ENCODE measurements around the gene CDKN2A.

DNA sequence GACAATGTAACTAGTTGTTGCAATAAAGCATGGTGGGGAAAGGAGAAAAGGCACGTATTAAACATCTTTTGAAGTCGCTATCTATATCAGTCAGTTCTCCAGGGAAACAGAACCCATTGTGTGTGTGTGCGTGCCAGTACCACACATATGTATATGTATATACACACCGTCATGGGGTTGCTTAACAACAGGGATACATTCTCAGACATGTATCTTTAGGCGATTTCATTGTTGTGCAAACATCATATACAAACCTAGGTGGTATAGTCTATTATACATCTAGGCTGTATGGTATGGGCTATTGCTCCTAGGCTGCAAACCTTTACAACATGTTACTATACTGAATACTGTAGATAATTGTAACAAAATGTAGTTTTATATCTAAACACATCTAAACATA lies 2.7 kb upstream of the CDKN2A start:
- TF ChIP-seq, protein P1, sequence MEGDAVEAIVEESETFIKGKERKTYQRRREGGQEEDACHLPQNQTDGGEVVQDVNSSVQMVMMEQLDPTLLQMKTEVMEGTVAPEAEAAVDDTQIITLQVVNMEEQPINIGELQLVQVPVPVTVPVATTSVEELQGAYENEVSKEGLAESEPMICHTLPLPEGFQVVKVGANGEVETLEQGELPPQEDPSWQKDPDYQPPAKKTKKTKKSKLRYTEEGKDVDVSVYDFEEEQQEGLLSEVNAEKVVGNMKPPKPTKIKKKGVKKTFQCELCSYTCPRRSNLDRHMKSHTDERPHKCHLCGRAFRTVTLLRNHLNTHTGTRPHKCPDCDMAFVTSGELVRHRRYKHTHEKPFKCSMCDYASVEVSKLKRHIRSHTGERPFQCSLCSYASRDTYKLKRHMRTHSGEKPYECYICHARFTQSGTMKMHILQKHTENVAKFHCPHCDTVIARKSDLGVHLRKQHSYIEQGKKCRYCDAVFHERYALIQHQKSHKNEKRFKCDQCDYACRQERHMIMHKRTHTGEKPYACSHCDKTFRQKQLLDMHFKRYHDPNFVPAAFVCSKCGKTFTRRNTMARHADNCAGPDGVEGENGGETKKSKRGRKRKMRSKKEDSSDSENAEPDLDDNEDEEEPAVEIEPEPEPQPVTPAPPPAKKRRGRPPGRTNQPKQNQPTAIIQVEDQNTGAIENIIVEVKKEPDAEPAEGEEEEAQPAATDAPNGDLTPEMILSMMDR (IDR thresholded peaks at IDR 0.05) = no peak
- TF ChIP-seq EP300 (IDR thresholded peaks at IDR 0.05; ENCODE audit: low read depth) (no peak), POLR2A (IDR thresholded peaks at IDR 0.05) (no peak), POLR2AphosphoS5 (IDR thresholded peaks at IDR 0.05) (no peak)

Measured in transverse colon (tissue), 4 donors.